ENCODE results near the gene DPYSL5.
"Not testable (repeated sequence)": the region's sequence is repeated elsewhere in the genome, so short reads cannot be mapped to it uniquely, and the experiment has no call there.

Gene DPYSL5

DNA sequence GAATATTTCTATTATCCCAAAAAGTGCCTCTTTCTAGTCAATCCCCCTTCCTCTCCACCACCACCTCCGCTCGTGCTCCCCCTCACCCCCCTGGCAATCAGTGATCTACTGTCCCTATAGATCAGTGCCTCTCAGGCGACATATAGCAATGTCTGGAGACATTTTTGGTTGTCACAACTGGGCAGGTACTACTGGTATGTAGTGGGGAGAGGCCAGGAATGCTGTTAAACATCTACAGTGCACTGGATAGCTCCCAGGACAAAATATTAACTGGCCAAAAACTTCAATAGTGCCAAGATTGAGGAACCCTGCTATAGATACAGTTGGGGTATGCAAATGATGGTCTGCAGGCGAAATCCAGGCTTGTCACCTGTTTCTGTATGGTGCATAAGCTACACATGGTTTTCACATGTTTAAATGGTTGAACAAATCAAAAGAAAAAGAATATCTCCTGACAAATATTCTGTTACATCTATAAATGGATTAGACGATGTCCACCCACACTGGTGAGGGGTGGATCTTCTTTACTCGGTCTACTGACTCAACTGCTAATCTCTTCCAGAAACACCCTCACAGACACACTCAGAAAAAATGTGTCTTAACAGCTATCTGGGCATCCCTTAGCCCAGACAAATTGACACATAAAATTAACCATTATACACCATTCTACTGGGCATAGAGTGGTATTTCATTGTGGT, 25.5 kb downstream of the DPYSL5 start:
- DNase-seq (ENCODE audit: extremely low spot score, insufficient read length, low read depth) = no peak
- no peak for FAIRE-seq

DNA sequence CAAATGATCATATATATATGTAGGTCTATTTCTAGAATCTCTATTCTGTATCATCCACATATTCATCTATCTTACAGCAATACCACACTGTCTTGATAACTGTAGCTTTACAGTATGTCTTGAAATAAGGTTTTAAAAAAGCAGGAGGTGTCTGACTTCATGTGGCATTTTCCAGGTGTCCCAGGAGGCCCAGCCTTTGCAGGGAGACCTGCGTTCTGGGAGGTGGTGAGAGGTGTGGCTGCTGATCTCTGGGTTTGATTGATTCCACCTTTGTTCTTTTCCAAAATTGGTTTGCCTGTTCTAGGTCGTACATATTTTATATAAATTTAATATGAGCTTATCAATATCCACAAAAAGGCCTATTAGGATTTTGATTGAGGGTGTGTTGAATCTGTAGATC, 26.6 kb downstream of the DPYSL5 start:
- FAIRE-seq (no peak), DNase-seq (ENCODE audit: extremely low spot score, insufficient read length, low read depth) (no peak)

DNA sequence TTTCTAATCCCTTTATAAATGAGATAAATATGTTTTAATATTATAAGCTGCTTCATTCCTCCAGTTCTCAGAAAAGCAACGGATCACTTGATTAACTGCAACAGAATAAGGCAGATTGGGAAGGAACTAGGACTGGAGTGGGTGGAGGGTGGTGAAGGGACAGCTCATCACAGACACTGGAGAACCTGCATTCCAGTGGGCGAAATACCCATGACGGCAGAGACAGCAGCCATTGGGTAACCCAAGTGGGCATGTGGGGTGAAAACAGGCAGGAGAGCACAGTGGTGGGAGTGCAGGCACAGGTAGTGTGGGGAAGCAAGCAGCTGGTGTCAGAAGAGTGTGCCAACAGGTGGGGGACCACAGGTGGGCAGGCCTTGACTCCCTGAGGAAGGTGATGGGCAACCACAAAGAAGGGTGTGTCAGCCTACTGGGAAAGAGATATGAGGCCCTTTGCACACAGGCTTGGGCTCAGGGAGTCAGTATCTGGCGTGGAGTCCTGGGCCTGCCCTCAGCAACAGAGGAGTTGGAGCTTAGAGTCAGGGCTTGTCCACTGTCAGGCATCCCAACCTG, 27.2 kb downstream of the DPYSL5 start:
- DNase-seq (ENCODE audit: extremely low spot score, insufficient read length, low read depth) = no peak
- FAIRE-seq = no peak

DNA sequence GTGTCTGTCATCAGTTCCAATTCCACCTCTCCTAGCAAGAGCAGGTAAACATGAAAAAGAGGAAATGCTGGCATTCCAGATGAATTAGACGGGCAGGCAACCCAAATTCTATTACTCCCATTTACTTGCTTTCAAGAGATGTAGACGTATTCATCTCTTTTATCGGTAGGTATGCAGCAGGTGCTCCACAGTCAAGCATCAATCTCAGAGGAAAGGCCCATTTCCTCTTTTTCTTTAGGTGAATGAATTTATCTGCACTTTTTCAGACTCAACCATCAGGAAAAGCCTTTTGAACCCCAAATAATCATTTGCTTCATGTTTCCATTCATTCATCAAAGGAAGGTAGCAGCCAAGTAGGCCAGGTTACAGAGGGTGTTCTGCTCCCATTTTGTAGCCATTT, 27.9 kb downstream of the DPYSL5 start:
- no peak for FAIRE-seq
- DNase-seq (ENCODE audit: extremely low spot score, insufficient read length, low read depth) = no peak

DNA sequence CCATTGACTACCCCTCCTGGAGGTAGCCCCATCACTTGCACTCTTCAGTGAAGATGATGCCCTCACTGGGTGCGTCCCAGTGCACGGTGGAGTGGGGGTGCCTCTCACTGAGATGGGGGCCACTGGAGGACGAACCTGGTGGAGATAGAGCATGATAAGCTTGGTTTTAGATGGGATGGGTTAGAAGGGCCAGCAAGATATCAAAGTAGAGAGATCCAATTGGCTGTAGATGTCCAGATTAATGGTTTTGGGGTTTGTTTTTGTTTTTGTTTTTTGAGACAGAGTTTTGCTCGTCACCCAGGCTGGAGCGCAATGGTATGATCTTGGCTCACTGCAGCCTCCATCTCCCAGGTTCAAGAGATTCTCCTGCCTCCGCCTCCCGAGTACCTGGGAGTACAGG, 28.3 kb downstream of the DPYSL5 start:
- DNase-seq (ENCODE audit: extremely low spot score, insufficient read length, low read depth) (no peak), FAIRE-seq (no peak)

DNA sequence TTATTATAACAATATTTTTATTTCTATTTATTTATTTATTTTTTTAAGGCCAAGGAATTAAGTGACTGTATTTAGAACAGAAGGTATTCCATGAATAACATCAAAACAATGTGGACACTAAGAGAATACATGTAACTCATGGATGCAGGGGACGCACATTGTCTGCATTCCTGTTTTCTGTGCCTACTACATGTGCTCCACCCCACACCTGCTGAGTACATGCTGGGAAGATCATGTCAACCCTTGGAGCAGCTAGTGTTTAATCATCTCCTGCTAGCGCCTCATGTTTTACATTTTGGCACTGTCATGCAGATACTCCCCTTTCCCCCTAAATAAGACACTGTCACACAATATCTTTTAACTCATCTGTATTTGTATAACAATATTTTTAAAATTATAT, 29.3 kb downstream of the DPYSL5 start:
- no peak for DNase-seq (ENCODE audit: extremely low spot score, insufficient read length, low read depth)
- FAIRE-seq = no peak

DNA sequence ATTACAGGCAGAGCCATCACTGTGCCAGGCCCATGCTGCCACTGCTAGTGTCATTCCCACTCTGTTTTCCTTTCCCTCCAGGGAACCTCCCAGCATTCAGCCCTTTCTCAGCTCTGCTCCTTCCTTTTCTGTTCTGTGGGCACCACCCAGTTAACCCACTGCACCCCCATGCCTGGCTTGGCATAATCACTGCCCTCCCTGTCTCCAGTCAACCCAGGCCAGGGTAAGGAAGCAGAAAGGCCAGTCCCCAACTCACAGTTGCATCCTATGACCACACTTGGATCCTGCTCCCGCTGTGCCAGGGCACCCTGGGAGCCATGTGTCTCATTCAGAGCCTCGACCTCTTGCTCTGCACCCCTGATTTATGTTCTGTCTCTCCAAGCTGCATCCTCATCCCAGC, 32.2 kb downstream of the DPYSL5 start:
- DNase-seq (ENCODE audit: extremely low spot score, insufficient read length, low read depth) = no peak
- FAIRE-seq = no peak

DNA sequence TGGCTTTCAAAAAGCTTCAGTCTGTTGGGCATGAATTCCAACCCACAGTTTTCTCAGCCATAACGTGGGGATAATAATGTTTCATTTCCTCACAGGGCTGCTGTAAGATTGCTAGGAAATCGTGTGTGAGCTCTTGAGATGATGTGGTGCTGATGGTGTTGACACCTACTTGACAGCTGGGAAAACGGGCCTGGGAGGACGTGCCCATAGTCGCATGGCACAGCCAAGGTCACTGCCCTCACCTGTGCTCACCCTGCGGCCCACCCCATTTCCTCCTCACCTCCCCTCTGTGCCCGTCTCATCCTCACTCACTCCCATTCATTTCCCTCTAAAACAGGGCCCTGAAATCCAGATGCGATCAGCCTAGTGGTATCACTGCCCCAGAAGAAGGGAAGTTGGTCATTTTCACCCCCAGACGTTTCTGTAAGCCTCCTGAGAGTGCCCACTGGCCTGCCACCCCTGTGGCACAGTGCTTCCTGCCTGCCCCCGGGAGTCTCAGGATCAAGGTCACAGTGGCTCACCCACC, 33.0 kb downstream of the DPYSL5 start:
- DNase-seq (ENCODE audit: extremely low spot score, insufficient read length, low read depth) (no peak), FAIRE-seq (no peak)

DNA sequence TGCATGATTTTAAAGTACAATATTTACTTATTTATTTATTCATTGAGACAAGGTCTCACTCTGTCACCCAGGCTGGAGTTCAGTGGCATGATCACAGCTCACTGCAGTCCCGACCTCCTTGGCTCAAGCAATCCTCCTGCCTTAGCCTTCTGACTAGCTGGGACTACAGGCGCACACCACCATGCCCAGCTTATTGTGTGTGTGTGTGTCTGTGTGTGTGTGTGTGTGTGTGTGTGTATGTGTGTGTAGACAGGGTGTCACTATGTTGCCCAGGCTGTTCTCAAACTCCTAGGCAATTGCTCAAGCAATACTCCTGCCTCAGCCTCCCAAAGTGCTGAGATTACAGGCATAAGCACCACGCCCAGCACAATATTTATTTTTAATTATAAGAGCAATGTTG, 34.3 kb downstream of the DPYSL5 start:
- not testable (repeated sequence) for DNase-seq (ENCODE audit: extremely low spot score, insufficient read length, low read depth); FAIRE-seq

DNA sequence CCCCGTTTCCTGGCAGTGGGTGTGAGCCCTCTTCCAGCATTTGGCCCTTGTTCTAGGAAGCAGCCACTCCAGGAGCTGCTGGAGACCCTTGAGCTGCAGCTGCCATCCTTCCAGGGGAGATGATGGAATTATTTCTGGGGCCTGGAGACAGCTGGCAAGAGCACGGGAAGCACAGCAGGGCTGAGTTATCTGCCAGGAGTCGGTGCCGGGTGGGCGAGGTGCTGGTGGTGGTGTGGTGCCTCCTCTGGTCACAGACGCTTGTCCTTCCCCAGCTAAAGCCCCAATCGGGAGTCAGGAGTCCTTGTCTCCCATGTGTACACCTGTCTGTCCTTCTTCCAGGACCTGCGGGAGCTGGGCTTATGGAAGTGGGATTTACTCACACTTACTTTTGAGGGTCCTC, 36.0 kb downstream of the DPYSL5 start:
- DNase-seq (ENCODE audit: extremely low spot score, insufficient read length, low read depth) (no peak), FAIRE-seq (no peak)

DNA sequence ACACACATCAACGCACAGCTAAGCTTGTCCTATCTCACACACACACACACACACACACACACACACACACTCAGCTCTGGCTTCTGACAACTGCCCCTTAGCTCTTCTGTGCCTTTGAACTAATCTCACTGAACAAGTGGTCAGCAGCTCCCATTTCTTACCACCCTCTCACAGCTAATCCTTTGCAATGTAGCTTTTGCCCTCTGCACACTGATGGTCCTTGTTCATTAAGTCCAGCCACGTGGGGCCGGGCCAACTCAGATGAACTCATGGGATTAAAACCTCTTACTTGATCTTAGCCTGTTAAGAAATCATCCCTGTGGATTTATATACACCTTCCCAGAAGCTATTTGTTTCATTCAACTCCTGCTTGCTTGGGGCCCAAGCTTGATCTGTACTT, 36.6 kb downstream of the DPYSL5 start:
- no peak for FAIRE-seq
- no peak for DNase-seq (ENCODE audit: extremely low spot score, insufficient read length, low read depth)

DNA sequence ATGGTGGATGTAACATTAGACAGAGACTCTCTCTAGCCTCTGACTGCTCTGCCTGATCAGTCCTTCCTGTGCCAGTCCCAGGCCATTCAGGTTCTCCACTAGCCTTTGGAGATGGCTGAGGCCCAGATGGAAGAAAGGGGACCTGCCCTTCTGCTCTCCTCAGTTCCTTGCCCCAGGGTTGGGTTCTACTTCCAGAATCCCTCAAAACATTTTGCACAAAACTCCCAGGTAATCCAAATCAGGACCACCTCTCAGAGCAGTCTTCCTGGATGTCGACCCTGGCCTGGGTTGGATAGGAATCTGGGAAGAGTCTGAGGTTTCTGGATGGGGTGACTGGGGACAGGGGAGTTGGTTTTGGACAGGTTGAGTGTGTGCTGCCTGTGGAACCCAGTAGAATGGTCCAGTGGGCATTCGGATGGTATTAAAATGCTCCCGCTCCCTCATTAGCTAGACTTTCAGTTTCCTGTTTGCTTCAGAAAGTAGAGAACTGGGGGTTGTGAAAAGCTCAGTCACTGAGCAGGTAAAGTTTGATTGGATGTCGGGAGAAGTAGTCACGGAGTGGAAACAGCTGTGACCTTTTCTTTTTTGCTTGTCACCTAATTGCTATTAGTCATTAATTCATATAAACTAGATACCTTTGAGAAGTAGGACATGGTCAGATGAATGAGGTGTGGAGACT, 37.9 kb downstream of the DPYSL5 start:
- no peak for DNase-seq (ENCODE audit: extremely low spot score, insufficient read length, low read depth)
- FAIRE-seq = no peak

DNA sequence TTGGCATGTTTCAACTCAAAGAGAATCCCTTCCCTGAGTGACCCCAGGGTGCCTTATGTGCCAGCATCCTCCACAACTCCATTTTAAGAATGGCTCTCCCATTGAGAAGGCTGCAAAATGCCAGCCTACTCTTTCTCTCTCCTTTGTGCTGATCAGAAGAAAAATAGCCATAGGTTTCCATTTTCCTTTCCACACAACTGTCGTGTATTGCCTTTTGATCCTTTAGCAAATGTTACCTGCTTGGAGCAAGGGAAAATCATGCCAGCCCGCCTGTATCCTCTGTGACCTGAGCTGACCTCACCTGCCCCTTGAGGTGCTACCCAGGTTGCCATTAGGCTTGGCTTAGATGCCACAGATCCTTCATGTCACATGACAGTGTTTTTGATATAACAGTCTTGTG, 38.8 kb downstream of the DPYSL5 start:
- FAIRE-seq = no peak
- no peak for DNase-seq (ENCODE audit: extremely low spot score, insufficient read length, low read depth)

DNA sequence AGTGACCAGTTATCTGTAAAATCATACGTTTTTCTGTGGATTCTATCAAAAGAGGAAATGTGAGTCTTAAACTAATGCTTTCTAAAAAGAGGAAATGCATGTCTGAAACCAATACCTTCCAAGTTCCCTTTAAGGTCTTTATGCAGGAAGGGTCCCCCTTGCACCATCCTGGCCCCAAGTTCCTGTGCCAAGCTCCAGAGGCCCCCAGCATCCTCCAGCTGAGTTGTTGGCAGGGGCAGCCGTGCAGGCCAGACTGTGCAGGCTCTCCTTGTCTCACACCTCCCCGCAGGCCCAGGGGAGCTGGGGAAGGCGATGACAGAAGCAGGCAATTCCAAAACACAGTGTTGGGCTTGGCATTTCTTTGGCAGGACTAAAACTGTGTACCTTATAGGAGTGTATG, 39.2 kb downstream of the DPYSL5 start:
- FAIRE-seq = peak; percentile 53

DNA sequence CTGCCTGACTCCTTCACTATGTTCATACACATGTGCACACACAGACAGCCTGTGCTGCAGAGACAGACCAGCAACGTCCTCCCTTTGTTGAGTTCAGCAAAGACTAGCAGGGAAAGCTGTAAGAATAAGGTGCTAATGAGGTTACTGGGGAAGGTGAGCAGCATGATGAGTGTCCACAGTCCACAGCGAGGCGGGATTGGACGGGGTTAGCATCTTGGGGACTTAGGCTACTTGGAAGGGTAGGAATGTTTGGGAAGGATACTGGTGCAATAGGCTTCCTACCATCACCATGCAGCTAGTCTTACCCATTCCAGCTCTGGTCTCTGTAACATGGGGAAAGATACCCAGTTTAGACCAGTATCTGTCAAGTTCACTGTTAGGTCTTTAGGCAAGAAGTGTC, 41.9 kb downstream of the DPYSL5 start:
- DNase-seq (ENCODE audit: extremely low spot score, insufficient read length, low read depth) = no peak
- FAIRE-seq = no peak

More for the DNA sequence above, 39.2 kb downstream of the DPYSL5 start:
- DNase-seq (ENCODE audit: extremely low spot score, insufficient read length, low read depth) = no peak

DNA sequence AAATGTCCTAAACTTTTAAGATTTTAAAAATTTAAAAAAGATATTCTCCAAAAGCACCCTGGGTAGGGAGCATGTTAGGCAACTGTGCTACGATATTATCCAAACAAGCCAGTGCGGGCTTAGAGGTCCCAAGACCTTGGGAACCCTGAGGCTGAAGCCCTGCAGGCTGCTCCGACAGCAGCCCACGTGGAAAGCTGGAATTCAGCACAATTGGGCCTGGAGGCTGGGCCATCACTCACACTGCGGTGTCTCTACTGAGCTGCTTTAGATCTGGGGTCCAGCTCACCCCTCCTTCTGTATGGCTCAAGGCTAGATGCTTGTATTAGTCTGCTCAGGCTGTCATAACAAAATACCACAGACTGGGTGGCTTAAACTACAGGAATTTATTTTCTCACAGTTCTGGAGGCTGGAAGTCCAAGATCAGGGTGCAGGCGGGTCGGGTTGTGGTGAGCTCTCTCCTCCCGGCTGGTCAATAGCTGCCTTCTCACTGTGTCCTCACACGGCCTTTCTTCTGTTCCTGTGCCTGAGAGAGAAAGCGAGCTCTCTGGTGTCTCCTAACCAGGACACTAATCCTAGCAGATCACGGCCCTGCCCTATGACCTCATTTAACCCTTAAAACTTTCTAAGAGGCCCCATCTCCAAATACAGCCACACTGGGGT, 42.5 kb downstream of the DPYSL5 start:
- no peak for DNase-seq (ENCODE audit: extremely low spot score, insufficient read length, low read depth)
- FAIRE-seq = no peak

DNA sequence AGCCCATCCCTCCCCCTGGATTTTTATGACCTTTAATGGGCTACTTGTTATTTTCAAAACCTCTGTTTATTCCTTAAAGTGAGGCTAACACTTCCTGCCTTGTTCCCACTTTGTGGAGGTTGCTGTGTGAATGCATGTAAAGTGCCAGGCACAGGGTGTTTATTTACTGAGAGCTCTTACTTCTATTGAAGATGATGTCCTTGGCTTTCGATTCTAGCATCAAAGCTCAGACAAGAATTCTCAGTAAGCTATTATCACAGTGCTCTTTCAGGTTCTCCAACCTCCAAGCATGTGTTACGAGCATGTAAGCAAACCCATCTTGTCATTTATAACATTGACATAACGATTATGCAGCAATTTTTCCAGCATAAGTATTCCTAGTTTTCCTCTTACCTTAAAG, 44.2 kb downstream of the DPYSL5 start:
- DNase-seq (ENCODE audit: extremely low spot score, insufficient read length, low read depth) (no peak), FAIRE-seq (no peak)

DNA sequence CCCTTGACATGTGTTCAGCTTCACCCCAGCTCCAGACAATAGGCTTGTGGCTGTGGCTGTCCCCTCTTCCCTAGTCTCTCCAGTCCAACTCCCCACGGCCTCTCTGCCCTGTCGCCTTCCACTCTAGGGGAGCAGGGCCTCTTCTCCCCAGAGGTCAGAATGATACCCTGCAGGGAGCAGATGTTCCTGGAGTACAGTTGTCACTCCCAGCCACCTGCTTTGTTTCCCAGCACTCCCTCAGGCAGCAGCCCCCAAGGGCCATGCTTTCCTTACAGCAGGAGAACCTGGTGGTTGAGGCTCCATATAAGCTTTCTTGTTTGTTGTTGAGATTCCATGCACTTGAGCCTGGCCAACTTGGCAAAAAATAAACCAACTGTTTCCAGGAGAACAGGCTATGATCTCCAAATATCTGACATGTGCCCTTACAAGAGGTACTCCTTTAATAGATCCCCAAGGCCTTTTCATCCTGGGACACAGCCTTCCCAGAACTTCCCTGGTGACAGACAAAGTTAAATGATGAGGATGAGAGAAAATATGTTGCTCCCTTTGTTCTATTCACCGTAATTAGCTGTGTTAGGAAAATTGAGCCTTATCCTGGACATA, 45.1 kb downstream of the DPYSL5 start:
- no peak for DNase-seq (ENCODE audit: extremely low spot score, insufficient read length, low read depth)
- no peak for FAIRE-seq

DNA sequence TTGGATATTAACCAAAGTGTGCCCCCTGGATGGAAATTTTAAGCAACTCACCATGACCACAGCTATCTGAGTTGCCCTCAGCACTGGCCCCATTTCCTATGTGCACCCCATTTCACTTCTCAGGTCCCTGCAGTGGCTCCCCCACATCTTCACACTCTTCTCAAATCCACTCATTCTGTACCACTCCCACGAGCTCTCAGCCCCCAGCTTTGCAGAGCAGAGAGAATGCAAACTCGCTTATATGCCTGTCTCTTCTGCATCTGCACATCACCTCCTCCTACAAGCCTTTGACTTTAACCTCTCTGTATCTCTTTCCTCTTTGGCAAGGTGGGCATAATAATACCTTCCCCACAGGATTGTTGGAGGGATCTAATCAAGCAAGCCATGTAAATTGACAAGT, 46.2 kb downstream of the DPYSL5 start:
- DNase-seq (ENCODE audit: extremely low spot score, insufficient read length, low read depth) (no peak), FAIRE-seq (no peak)

DNA sequence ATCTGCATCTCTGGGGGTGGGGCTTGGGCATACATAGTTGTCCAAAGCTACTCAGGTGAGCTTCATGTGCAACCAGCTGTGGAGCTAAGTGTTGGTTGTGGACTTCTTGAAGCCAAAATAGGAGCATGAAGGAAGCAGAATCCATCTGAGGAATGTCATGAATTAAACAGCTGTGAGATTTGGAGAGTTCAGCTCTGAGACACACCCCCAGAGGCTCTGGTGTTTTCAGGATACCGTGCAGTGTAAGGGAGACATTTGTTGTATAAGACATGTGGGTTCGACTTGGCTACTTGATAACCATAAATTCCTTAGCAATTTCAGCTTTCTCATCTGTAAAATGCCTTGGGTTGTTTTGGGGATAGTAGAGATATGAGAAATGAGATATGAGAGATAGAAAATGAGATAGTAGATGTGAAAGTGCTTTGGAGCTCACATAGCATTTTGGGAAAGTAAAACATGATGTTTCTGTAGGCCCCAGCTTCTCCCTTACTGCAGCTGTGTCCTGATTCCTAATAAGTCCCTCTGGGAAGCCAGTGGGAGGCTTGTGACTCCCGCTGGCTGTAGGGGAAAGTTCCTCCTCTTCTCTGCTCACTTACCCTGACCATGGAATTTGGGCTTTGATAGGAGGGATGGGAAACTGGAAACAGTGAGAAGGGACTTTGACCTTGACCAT, 50.0 kb downstream of the DPYSL5 start:
- FAIRE-seq = no peak
- no peak for DNase-seq (ENCODE audit: extremely low spot score, insufficient read length, low read depth)
